ENCODE measurements around the gene NPW. TPM values are rescaled to one million over a fixed set of nuclear protein-coding genes. Genes with fewer than 3 reads are reported as not detected.

NPW gene
- total and polyA plus RNA-seq, 9 of the 15 experiments (the other 6 are each of a cell fraction or from before 2014, with no cell fraction given): 0.14 to 4.0 (median 2.6) TPM; not detected in 4

DNA sequence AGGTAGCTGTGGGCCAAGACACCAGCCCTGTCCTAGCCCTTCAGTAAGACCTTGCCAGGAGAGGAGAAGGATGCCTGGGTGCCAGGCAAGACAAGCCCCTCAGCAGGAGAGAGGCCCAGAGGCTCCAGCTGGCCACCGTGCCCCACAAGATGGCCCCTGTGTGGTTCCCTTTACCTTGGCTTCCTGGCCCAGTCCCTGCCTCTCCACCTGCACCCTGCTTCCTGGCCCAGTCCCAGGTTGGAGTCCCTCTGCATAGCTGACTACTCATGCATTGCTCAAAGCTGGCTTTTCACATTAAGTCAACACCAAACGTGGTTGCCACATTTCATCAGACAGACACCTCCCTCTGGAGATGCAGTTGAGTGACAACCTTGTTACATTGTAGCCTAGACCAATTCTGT is 25.9 kb upstream of the NPW start (continued):
- TF ChIP-seq, protein P1, sequence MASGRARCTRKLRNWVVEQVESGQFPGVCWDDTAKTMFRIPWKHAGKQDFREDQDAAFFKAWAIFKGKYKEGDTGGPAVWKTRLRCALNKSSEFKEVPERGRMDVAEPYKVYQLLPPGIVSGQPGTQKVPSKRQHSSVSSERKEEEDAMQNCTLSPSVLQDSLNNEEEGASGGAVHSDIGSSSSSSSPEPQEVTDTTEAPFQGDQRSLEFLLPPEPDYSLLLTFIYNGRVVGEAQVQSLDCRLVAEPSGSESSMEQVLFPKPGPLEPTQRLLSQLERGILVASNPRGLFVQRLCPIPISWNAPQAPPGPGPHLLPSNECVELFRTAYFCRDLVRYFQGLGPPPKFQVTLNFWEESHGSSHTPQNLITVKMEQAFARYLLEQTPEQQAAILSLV (tag; IDR thresholded peaks at IDR 0.05): 0 out of 2 replicates have a peak, but pooled peaks have one; percentile 50
- TF ChIP-seq EP300 (IDR thresholded peaks at IDR 0.05; ENCODE audit: low read length): no peak
- no peak for TF ChIP-seq POU5F1 (IDR thresholded peaks at IDR 0.05; ENCODE audit: borderline replicate concordance, low read depth, low read length, partially characterized antibody)
- no peak for TF ChIP-seq SUPT5H (IDR thresholded peaks at IDR 0.05)
- TF ChIP-seq FOXM1 (IDR thresholded peaks at IDR 0.05; ENCODE audit: low read depth): no peak
- no peak for TF ChIP-seq FOXM1 (CRISPR knock-in tag; IDR thresholded peaks at IDR 0.05; ENCODE audit: low read depth)
- TF ChIP-seq, protein P2, sequence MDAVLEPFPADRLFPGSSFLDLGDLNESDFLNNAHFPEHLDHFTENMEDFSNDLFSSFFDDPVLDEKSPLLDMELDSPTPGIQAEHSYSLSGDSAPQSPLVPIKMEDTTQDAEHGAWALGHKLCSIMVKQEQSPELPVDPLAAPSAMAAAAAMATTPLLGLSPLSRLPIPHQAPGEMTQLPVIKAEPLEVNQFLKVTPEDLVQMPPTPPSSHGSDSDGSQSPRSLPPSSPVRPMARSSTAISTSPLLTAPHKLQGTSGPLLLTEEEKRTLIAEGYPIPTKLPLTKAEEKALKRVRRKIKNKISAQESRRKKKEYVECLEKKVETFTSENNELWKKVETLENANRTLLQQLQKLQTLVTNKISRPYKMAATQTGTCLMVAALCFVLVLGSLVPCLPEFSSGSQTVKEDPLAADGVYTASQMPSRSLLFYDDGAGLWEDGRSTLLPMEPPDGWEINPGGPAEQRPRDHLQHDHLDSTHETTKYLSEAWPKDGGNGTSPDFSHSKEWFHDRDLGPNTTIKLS (IDR thresholded peaks at IDR 0.05; ENCODE audit: borderline replicate concordance, low read depth): no peak
- TF ChIP-seq, protein P3, sequence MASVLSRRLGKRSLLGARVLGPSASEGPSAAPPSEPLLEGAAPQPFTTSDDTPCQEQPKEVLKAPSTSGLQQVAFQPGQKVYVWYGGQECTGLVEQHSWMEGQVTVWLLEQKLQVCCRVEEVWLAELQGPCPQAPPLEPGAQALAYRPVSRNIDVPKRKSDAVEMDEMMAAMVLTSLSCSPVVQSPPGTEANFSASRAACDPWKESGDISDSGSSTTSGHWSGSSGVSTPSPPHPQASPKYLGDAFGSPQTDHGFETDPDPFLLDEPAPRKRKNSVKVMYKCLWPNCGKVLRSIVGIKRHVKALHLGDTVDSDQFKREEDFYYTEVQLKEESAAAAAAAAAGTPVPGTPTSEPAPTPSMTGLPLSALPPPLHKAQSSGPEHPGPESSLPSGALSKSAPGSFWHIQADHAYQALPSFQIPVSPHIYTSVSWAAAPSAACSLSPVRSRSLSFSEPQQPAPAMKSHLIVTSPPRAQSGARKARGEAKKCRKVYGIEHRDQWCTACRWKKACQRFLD (CRISPR knock-in tag; IDR thresholded peaks at IDR 0.05): peak; percentile 58; the same call in 1 of the 2 replicates
- no peak for TF ChIP-seq CBX3 (IDR thresholded peaks at IDR 0.05; ENCODE audit: borderline replicate concordance in 1 of 2, low read length in 2 of 2)
- TF ChIP-seq ZNF76 (CRISPR knock-in tag; IDR thresholded peaks at IDR 0.05; ENCODE audit: borderline replicate concordance): 0 out of 2 replicates have a peak, but pooled peaks have one; percentile 28
- TF ChIP-seq, protein P4, sequence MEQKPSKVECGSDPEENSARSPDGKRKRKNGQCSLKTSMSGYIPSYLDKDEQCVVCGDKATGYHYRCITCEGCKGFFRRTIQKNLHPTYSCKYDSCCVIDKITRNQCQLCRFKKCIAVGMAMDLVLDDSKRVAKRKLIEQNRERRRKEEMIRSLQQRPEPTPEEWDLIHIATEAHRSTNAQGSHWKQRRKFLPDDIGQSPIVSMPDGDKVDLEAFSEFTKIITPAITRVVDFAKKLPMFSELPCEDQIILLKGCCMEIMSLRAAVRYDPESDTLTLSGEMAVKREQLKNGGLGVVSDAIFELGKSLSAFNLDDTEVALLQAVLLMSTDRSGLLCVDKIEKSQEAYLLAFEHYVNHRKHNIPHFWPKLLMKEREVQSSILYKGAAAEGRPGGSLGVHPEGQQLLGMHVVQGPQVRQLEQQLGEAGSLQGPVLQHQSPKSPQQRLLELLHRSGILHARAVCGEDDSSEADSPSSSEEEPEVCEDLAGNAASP (IDR thresholded peaks at IDR 0.05): no peak
- TF ChIP-seq ERF (CRISPR knock-in tag; IDR thresholded peaks at IDR 0.05): no peak
- no peak for TF ChIP-seq ZNF134 (CRISPR knock-in tag; conservative IDR thresholded peaks at IDR 0.05)

Measured in K562 (cell line).